ENCODE data around the gene P3H2. TPM values are rescaled to one million over a fixed set of nuclear protein-coding genes. Genes with fewer than 3 reads are reported as not detected.
A peak's percentile ranks its signal among the peaks of the same experiment; 100 is the strongest.

Gene P3H2
- total and polyA plus RNA-seq, 2 donors (not counting 1 experiment from before 2014, with no cell fraction given), result 20.5 to 21.6 TPM

GRCh38 chr3:190038050-190038933 lies 82.4 kb downstream of the P3H2 start:
- Histone ChIP-seq H4K20me1 (ENCODE audit: control insufficient read depth, extremely low read depth, insufficient read depth, low read length) (no peaks in the 10 kb centered on the region), H3K4me2 (ENCODE audit: extremely low read depth, insufficient read depth, low read length) (no peak overlapping the region), H3K79me2 (ENCODE audit: control insufficient read depth, insufficient read depth, low read length) (no peaks in the 10 kb centered on the region)

DNA sequence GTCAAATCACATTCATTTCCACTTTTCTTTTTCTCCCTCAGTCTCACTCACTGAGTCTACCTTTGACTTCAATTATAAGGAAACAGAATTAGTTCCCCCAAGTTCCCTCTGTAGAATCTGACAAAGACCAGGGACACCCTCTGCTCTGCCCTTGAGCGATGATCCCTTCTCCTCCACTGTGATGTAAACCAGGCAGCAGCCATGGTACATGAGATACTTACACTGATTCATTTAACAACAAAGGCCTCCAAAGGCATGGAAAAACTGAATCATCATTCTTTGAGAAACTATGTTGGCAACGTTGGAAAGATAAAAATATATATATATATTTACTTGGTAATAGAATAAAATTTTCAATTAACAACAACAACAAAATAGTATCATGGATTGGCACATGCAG lies 84.1 kb downstream of the P3H2 start:
- Histone ChIP-seq H3K79me2 (ENCODE audit: control insufficient read depth, insufficient read depth, low read length) (no peaks in the 10 kb centered on the region), H3K4me1 (ENCODE audit: control insufficient read depth, extremely low read depth, insufficient read depth, low read length) (peaks cover 3% of the 10 kb centered on the region), H3K27me3 (ENCODE audit: control insufficient read depth, insufficient read depth, low read length) (no peaks in the 10 kb centered on the region), H2AFZ (ENCODE audit: low read length) (no peak overlapping the region), H3K36me3 (ENCODE audit: control insufficient read depth, insufficient read depth, low read length) (no peaks in the 10 kb centered on the region), H3K4me2 (ENCODE audit: extremely low read depth, insufficient read depth, low read length) (no peak overlapping the region), H4K20me1 (ENCODE audit: control insufficient read depth, extremely low read depth, insufficient read depth, low read length) (no peaks in the 10 kb centered on the region), H3K9ac (ENCODE audit: insufficient read depth, low read length) (no peak overlapping the region), H3K9me3 (ENCODE audit: control insufficient read depth, insufficient read depth, low read depth, low read length) (no peaks in the 10 kb centered on the region), H3K27ac (ENCODE audit: insufficient read depth, low read length) (no peak overlapping the region), H3K4me3 (replicated peaks in 1 of 4; ENCODE audit: control extremely low read depth in 1 of 4, insufficient read depth in 1 of 4, low read depth in 3 of 4, low read length in 4 of 4) (no peak overlapping the region)
- DNase-seq (ENCODE audit: low read depth in 2 of 2), result peak in 1 of 2 donors; percentile 78
- no peak for TF ChIP-seq EZH2 (IDR thresholded peaks at IDR 0.05; ENCODE audit: low read length, missing control alignments)
- TF ChIP-seq, protein P1, sequence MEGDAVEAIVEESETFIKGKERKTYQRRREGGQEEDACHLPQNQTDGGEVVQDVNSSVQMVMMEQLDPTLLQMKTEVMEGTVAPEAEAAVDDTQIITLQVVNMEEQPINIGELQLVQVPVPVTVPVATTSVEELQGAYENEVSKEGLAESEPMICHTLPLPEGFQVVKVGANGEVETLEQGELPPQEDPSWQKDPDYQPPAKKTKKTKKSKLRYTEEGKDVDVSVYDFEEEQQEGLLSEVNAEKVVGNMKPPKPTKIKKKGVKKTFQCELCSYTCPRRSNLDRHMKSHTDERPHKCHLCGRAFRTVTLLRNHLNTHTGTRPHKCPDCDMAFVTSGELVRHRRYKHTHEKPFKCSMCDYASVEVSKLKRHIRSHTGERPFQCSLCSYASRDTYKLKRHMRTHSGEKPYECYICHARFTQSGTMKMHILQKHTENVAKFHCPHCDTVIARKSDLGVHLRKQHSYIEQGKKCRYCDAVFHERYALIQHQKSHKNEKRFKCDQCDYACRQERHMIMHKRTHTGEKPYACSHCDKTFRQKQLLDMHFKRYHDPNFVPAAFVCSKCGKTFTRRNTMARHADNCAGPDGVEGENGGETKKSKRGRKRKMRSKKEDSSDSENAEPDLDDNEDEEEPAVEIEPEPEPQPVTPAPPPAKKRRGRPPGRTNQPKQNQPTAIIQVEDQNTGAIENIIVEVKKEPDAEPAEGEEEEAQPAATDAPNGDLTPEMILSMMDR (conservative IDR thresholded peaks at IDR 0.05 in 1 of 2, IDR thresholded peaks at IDR 0.05 in 1 of 2; ENCODE audit: low read depth in 1 of 2, low read length in 2 of 2), result no peak

More at GRCh38 chr3:190038050-190038933, 82.4 kb downstream of the P3H2 start:
- peak; percentile 72 to 79 for DNase-seq (ENCODE audit: low read depth in 2 of 2)
- Histone ChIP-seq H3K27ac (ENCODE audit: insufficient read depth, low read length) (no peak overlapping the region), H3K36me3 (ENCODE audit: control insufficient read depth, insufficient read depth, low read length) (no peaks in the 10 kb centered on the region), H3K4me1 (ENCODE audit: control insufficient read depth, extremely low read depth, insufficient read depth, low read length) (no peaks in the 10 kb centered on the region), H3K9me3 (ENCODE audit: control insufficient read depth, insufficient read depth, low read depth, low read length) (no peaks in the 10 kb centered on the region), H3K27me3 (ENCODE audit: control insufficient read depth, insufficient read depth, low read length) (no peaks in the 10 kb centered on the region), H3K9ac (ENCODE audit: insufficient read depth, low read length) (no peak overlapping the region), H2AFZ (ENCODE audit: low read length) (no peak overlapping the region), H3K4me3 (replicated peaks in 1 of 4; ENCODE audit: control extremely low read depth in 1 of 4, insufficient read depth in 1 of 4, low read depth in 3 of 4, low read length in 4 of 4) (no peak overlapping the region)
- TF ChIP-seq, protein P1 (conservative IDR thresholded peaks at IDR 0.05 in 1 of 2, IDR thresholded peaks at IDR 0.05 in 1 of 2; ENCODE audit: low read depth in 1 of 2, low read length in 2 of 2), result no peak
- no peak for TF ChIP-seq EZH2 (IDR thresholded peaks at IDR 0.05; ENCODE audit: low read length, missing control alignments)

DNA sequence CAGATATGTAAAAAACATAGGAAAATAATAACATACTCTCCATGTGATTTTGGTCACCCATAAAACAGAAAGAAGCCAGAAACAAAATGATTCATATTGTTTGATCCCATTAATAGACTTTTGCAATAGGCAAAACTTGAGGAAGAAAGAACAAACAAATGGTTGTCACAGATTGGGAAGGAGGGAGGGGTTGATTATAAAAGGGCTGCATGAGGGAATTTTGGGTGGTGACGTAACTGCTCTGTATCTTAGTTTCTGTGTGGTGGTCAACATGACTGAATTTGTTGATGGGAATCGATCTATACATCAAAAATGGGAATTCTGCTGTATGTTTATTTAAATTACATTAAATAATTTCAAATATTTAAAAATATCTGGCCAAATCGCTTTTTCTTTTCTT lies 86.3 kb downstream of the P3H2 start:
- Histone ChIP-seq H3K4me2 (ENCODE audit: extremely low read depth, insufficient read depth, low read length) (no peak overlapping the region), H3K27ac (ENCODE audit: insufficient read depth, low read length) (no peak overlapping the region), H3K36me3 (ENCODE audit: control insufficient read depth, insufficient read depth, low read length) (no peaks in the 10 kb centered on the region), H3K9ac (ENCODE audit: insufficient read depth, low read length) (no peak overlapping the region), H2AFZ (ENCODE audit: low read length) (no peak overlapping the region), H3K4me1 (ENCODE audit: control insufficient read depth, extremely low read depth, insufficient read depth, low read length) (peaks cover 3% of the 10 kb centered on the region), H3K4me3 (replicated peaks in 1 of 4; ENCODE audit: control extremely low read depth in 1 of 4, insufficient read depth in 1 of 4, low read depth in 3 of 4, low read length in 4 of 4) (no peak overlapping the region), H4K20me1 (ENCODE audit: control insufficient read depth, extremely low read depth, insufficient read depth, low read length) (no peaks in the 10 kb centered on the region), H3K27me3 (ENCODE audit: control insufficient read depth, insufficient read depth, low read length) (no peaks in the 10 kb centered on the region), H3K79me2 (ENCODE audit: control insufficient read depth, insufficient read depth, low read length) (no peaks in the 10 kb centered on the region), H3K9me3 (ENCODE audit: control insufficient read depth, insufficient read depth, low read depth, low read length) (no peaks in the 10 kb centered on the region)
- TF ChIP-seq, protein P1 (conservative IDR thresholded peaks at IDR 0.05 in 1 of 2, IDR thresholded peaks at IDR 0.05 in 1 of 2; ENCODE audit: low read depth in 1 of 2, low read length in 2 of 2), result no peak
- no peak for TF ChIP-seq EZH2 (IDR thresholded peaks at IDR 0.05; ENCODE audit: low read length, missing control alignments)
- DNase-seq (ENCODE audit: low read depth in 2 of 2), result no peak
